Measurements from ENCODE around the gene GADD45B. TPM values are rescaled to one million over a fixed set of nuclear protein-coding genes. Genes with fewer than 3 reads are reported as not detected.
"Not testable (repeated sequence)": the region's sequence is repeated elsewhere in the genome, so short reads cannot be mapped to it uniquely, and the experiment has no call there.

The GADD45B gene
- total RNA-seq, 4 donors from 2014 or later = 148 to 250 (median 195) TPM

DNA sequence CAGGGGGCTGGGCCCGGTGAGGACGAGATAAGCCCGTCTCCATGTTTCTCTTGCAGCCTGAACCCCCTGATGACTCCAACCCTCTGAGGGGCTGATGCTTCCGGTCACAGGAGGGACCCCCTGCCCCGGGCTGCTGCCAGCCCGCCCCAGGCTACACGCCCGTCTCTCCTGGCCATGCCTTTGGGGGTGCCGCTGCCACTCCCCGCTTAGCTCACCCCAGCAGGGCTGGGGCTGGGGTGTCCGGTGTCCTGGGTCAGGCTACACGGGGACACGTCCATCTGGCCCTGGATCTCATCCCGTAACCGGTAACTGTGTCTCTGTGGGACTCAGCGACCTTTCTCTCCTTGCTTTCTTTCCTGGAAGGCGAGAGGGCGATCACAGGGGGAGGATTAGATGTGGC, 40.8 kb downstream of the GADD45B start:
- H3K27me3 ChIP-seq = no peaks in the 10 kb centered on the region
- intact Hi-C loops (cut with DNase I) = no loop called here
- no peaks in the 10 kb centered on the region for H3K9me3 ChIP-seq
- no peaks in the 10 kb centered on the region for H3K36me3 ChIP-seq
- peaks cover 0 to 21% of the 10 kb centered on the region in 2 donors for H3K4me1 ChIP-seq
- no peak for TF ChIP-seq POLR2A (IDR thresholded peaks at IDR 0.05)
- TF ChIP-seq, protein P1, sequence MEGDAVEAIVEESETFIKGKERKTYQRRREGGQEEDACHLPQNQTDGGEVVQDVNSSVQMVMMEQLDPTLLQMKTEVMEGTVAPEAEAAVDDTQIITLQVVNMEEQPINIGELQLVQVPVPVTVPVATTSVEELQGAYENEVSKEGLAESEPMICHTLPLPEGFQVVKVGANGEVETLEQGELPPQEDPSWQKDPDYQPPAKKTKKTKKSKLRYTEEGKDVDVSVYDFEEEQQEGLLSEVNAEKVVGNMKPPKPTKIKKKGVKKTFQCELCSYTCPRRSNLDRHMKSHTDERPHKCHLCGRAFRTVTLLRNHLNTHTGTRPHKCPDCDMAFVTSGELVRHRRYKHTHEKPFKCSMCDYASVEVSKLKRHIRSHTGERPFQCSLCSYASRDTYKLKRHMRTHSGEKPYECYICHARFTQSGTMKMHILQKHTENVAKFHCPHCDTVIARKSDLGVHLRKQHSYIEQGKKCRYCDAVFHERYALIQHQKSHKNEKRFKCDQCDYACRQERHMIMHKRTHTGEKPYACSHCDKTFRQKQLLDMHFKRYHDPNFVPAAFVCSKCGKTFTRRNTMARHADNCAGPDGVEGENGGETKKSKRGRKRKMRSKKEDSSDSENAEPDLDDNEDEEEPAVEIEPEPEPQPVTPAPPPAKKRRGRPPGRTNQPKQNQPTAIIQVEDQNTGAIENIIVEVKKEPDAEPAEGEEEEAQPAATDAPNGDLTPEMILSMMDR (IDR thresholded peaks at IDR 0.05) = no peak
- H3K27ac ChIP-seq = no peak overlapping the region
- H3K4me3 ChIP-seq (replicated peaks in 1 of 3) = no peak overlapping the region
- WGBS, 2 donors = 92 to 93% methylated on average over 13 of the region's 18 CpGs
- DNase-seq = no peak

DNA sequence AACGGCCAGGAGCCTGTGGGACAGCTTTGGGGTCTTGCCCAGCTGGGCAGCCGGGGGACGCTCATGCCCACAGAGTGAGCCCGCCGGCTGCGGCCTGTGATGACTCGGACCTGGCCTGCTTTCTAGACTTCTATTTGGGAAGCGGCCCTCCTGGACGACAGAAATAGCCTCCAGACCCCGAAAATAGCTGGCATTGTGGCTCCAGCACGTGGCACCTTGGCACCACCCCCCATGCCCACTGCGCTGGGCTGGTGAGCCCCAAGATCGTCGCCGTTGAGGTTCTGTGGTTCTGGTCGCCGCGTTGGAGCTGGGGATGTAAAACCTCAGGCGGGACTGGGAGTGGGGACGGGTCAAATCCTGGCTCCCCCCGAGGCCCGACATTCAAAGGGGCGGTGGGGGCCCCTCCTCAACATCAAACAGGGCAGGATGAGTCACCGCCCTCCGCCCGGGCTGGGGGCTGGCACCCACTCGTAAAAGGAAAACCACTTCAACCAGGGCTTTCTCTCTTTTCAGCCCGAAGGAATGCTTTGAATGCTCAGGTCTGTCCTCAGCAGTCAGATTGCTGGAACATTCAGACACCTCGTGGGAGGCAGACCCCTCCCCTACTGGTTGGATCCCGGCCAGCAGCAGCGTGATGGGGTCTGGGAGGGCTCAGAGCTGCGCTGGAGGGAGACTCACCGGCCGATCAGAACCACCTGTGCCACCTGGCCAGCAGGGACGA, 42.1 kb downstream of the GADD45B start:
- TF ChIP-seq, protein P1 (IDR thresholded peaks at IDR 0.05) = no peak
- no peak for TF ChIP-seq POLR2A (IDR thresholded peaks at IDR 0.05)
- Histone ChIP-seq H3K4me3 (replicated peaks in 1 of 3) (no peak overlapping the region), H3K4me1 (peaks cover 0 to 15% of the 10 kb centered on the region in 2 donors), H3K27me3 (no peaks in the 10 kb centered on the region), H3K9me3 (no peaks in the 10 kb centered on the region), H3K36me3 (no peaks in the 10 kb centered on the region), H3K27ac (no peak overlapping the region)
- DNase-seq = peak; percentile 55 to 65
- intact Hi-C loops (cut with DNase I) = no loop called here
- 43 to 63% methylated on average over 21 to 23 of the region's 35 CpGs for WGBS, 2 donors

DNA sequence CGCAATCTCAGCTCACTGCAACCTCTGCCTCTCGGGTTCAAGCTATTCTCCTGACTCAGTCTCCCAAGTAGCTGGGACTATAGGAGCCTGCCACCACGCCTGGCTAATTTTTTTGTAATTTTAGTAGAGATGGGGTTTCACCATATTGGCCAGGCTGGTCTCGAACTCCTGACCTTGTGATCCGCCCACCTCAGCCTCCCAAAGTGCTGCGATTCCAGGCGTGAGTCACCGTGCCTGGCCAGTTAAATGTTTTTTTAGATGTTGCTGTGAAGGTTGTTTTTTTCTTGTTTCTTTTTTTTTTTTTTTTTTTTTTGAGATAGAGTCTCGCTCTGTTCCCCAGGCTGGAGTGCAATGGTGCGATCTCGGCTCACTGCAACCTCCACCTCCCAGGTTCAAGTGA, 42.9 kb downstream of the GADD45B start:
- H3K27me3 ChIP-seq; H3K4me3 ChIP-seq (replicated peaks in 1 of 3); H3K9me3 ChIP-seq; H3K36me3 ChIP-seq; H3K27ac ChIP-seq; intact Hi-C loops (cut with DNase I); DNase-seq: not testable (repeated sequence)
- peaks cover 0 to 12% of the 10 kb centered on the region in 2 donors for H3K4me1 ChIP-seq
- 86 to 92% methylated on average over 11 of the region's 11 CpGs for WGBS, 2 donors

DNA sequence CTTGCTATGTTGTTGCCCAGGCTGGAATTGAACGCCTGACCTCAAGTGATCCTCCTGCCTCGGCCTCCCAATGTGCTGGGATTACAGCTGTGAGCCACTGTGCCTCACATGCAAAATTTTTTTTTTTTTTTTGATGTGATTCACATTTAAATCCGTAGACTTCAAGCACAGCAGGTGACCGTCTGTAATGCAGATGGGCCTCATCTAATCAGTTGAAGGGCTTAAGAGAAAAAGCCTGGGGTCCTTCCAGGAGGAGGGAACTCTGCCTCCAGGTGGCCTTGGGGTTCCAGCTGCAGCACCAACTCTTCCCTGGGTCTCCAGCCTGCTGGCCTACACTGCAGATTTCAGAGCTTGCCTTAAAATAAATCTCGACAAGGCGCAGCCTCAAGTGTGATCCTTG, 43.6 kb downstream of the GADD45B start:
- intact Hi-C loops (cut with DNase I) = no loop called here
- DNase-seq = no peak
- WGBS, 2 donors = 97 to 99% methylated on average over 6 of the region's 6 CpGs
- Histone ChIP-seq H3K9me3 (no peaks in the 10 kb centered on the region), H3K27ac (no peak overlapping the region), H3K27me3 (no peaks in the 10 kb centered on the region), H3K4me1 (peaks cover 0 to 12% of the 10 kb centered on the region in 2 donors), H3K36me3 (no peaks in the 10 kb centered on the region), H3K4me3 (replicated peaks in 1 of 3) (no peak overlapping the region)
- TF ChIP-seq, protein P1 (IDR thresholded peaks at IDR 0.05) = no peak
- TF ChIP-seq POLR2A (IDR thresholded peaks at IDR 0.05) = no peak

DNA sequence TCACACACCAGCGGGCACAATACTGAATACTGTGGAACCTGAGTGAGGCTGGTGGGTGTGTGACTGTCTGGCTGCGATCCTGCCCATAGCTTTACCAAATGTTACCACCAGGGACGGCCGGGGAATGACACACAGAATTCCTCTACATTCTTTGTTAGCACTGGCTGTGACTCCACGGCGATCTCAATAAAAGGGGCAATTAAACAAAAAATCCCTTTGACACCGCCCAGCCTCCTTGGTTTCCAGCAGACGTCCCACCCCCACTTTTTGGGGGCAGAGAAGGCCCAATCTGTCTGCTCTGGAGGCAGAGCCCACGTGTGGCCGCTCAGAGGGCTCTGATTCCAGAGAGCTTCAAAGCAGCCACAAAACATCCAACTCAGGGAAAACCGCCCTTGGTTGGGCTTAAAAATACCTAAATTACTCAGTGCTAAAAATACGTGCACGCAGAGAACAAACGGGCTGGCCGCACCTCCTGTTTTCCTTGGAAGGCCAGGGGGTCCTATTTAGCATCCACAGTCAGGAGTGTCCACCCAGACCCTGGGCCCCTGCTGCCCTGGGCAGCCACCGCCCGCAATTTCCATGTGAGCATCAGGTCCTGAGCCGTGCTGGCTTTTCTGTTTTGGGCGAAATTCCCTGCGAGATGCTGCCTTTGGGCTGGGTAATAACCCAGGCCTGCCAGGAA, 47.8 kb downstream of the GADD45B start:
- DNase-seq = no peak
- 77 to 79% methylated on average over 16 to 20 of the region's 20 CpGs for WGBS, 2 donors
- no peaks in the 10 kb centered on the region for H3K27me3 ChIP-seq
- no peak overlapping the region for H3K4me3 ChIP-seq (replicated peaks in 1 of 3)
- no peaks in the 10 kb centered on the region for H3K9me3 ChIP-seq
- intact Hi-C loops (cut with DNase I) = no loop called here
- no peaks in the 10 kb centered on the region for H3K36me3 ChIP-seq
- peak overlapping the region in 1 of 3 donors; percentile 41 for H3K27ac ChIP-seq
- H3K4me1 ChIP-seq = peaks cover 4 to 17% of the 10 kb centered on the region in 2 donors
- TF ChIP-seq, protein P1 (IDR thresholded peaks at IDR 0.05) = no peak
- TF ChIP-seq POLR2A (IDR thresholded peaks at IDR 0.05) = no peak

Measured in thyroid gland (tissue), 4 donors.